Neuronal stem cell (in vitro differentiated cells): Measurements from ENCODE around the gene HIRIP3.
A peak's percentile ranks its signal among the peaks of the same experiment; 100 is the strongest.

Experiments used
- DNase-seq: peaks from one replicate; pipeline ENCODE4 v3.0.0-alpha.2; 2013; ENCODE audit warnings: low spot score
- H2AFZ ChIP-seq: one replicate; pipeline ENCODE4 v1.6.1; 2013; ENCODE audit warnings: mild to moderate bottlenecking, low read length, inconsistent platforms
- H2AK5ac ChIP-seq: 2 replicates; pipeline ENCODE4 v1.6.1; 2013; ENCODE audit warnings: low read depth, mild to moderate bottlenecking, inconsistent platforms, low read length, moderate library complexity, mixed read lengths
- H2BK120ac ChIP-seq: 2 replicates; pipeline ENCODE4 v1.6.1; 2013; ENCODE audit warnings: low read depth, mild to moderate bottlenecking, inconsistent platforms, low read length, moderate library complexity, mixed read lengths
- H2BK12ac ChIP-seq: one replicate; pipeline ENCODE4 v1.6.1; 2013; ENCODE audit warnings: low read length, inconsistent platforms
- H2BK15ac ChIP-seq: 2 replicates; pipeline ENCODE4 v1.6.1; 2013; ENCODE audit warnings: mild to moderate bottlenecking, low read length, inconsistent platforms, mixed read lengths
- H2BK5ac ChIP-seq: one replicate; pipeline ENCODE4 v1.6.1; 2013; ENCODE audit warnings: inconsistent platforms, mild to moderate bottlenecking, low read length, moderate library complexity
- H3K14ac ChIP-seq: one replicate; pipeline ENCODE4 v1.6.1; 2013; ENCODE audit warnings: low read length, inconsistent platforms
- H3K18ac ChIP-seq: 2 replicates; pipeline ENCODE4 v1.6.1; 2013; ENCODE audit warnings: low read length, inconsistent platforms
- H3K23ac ChIP-seq: 2 replicates; pipeline ENCODE4 v1.6.1; 2013; ENCODE audit warnings: low read depth, mild to moderate bottlenecking, mixed read lengths, low read length, inconsistent platforms; ENCODE audit not compliant: poor library complexity
- H3K27ac ChIP-seq: replicated peaks from 3 replicates; pipeline ENCODE4 v1.5.1; 2013; ENCODE audit warnings: low read length, inconsistent platforms
- H3K27me3 ChIP-seq, 3 experiments: 2 replicates each; pipeline ENCODE4 v1.6.1; 2013; ENCODE audit warnings: low read length in 3 of 3, mild to moderate bottlenecking in 2 of 3, inconsistent platforms in 1 of 3, low read depth in 1 of 3, mixed read lengths in 1 of 3, moderate library complexity in 1 of 3; ENCODE audit not compliant: control insufficient read depth in 3 of 3, insufficient read depth in 3 of 3
- H3K36me3 ChIP-seq, 2 donors: replicated peaks in 1 of 2; 2 replicates each; pipeline ENCODE4 v1.6.1; 2013; ENCODE audit warnings: low read length in 2 of 2; ENCODE audit not compliant: control insufficient read depth in 2 of 2, insufficient read depth in 2 of 2
- H3K4ac ChIP-seq: 2 replicates; pipeline ENCODE4 v1.6.1; 2013; ENCODE audit warnings: inconsistent platforms, mild to moderate bottlenecking, low read length, moderate library complexity
- H3K4me1 ChIP-seq, 2 donors: 1 replicate in 1 of 2; 2 replicates in 1 of 2; pipeline ENCODE4 v1.6.1; 2013; ENCODE audit warnings: low read length in 2 of 2, low read depth in 1 of 2; ENCODE audit not compliant: control insufficient read depth in 2 of 2, insufficient read depth in 1 of 2
- H3K4me2 ChIP-seq: one replicate; pipeline ENCODE4 v1.6.1; 2013; ENCODE audit warnings: mild to moderate bottlenecking, low read length, inconsistent platforms; ENCODE audit not compliant: insufficient read depth, poor library complexity, severe bottlenecking
- H3K4me3 ChIP-seq, 2 donors: 2 replicates each; pipeline ENCODE4 v1.5.1; 2013; ENCODE audit warnings: low read length in 2 of 2, mild to moderate bottlenecking in 2 of 2, inconsistent platforms in 1 of 2, moderate library complexity in 1 of 2
- H3K79me1 ChIP-seq: one replicate; pipeline ENCODE4 v1.6.1; 2013; ENCODE audit warnings: low read depth, mild to moderate bottlenecking, inconsistent platforms, low read length, moderate library complexity
- H3K9ac ChIP-seq: one replicate; pipeline ENCODE4 v1.6.1; 2013; ENCODE audit warnings: mild to moderate bottlenecking, low read depth, low read length, inconsistent platforms; ENCODE audit not compliant: poor library complexity
- H3K9me3 ChIP-seq, 2 donors: replicated peaks in 1 of 2; 2 replicates each; pipeline versions ENCODE3 to v1.6.1; 2013; ENCODE audit warnings: low read length in 2 of 2, mild to moderate bottlenecking in 2 of 2, inconsistent platforms in 1 of 2, low read depth in 1 of 2, mixed read lengths in 1 of 2, moderate library complexity in 1 of 2; ENCODE audit not compliant: control insufficient read depth in 2 of 2, insufficient read depth in 1 of 2
- H4K8ac ChIP-seq: one replicate; pipeline ENCODE4 v1.6.1; 2013; ENCODE audit warnings: low read depth, mild to moderate bottlenecking, inconsistent platforms, low read length, moderate library complexity
- H4K91ac ChIP-seq: one replicate; pipeline ENCODE4 v1.6.1; 2013; ENCODE audit warnings: low read length, low read depth, mild to moderate bottlenecking, inconsistent platforms; ENCODE audit not compliant: poor library complexity
- WGBS, 2 donors: extraction: QIAGEN DNeasy Blood & Tissue Kit; methylation state at CpG; one replicate each; pipeline ENCODE4 v1.1.7; 2013; ENCODE audit warnings: missing lambda C conversion rate in 2 of 2, mixed read lengths in 1 of 2; ENCODE audit not compliant: insufficient read length in 2 of 2, insufficient replicate concordance in 1 of 2; ENCODE audit errors: extremely low coverage in 2 of 2; 5-methylcytosine and 5-hydroxymethylcytosine counted together

The HIRIP3 gene

GRCh38 chr16:29963021-29963743, 32.2 kb downstream of the HIRIP3 start:
- peak overlapping the region; percentile 11 to 62 for H3K4me3 ChIP-seq
- H4K8ac ChIP-seq: no peak overlapping the region
- H2AFZ ChIP-seq: no peak overlapping the region
- peak overlapping the region; percentile 66 for H3K14ac ChIP-seq
- no peak for DNase-seq
- peaks cover 4 to 20% of the 10 kb centered on the region in 2 donors for H3K36me3 ChIP-seq
- H3K4me2 ChIP-seq: no peak overlapping the region
- H3K23ac ChIP-seq: no peak overlapping the region
- H3K79me1 ChIP-seq: no peaks in the 10 kb centered on the region
- no peak overlapping the region for H2BK5ac ChIP-seq
- no peak overlapping the region for H4K91ac ChIP-seq
- H3K9ac ChIP-seq: no peak overlapping the region
- H2BK15ac ChIP-seq: no peak overlapping the region
- no peak overlapping the region for H2BK120ac ChIP-seq
- WGBS, 2 donors: no CpG with 5 or more reads among the region's 14 CpGs
- peak overlapping the region; percentile 16 for H2BK12ac ChIP-seq
- no peaks in the 10 kb centered on the region for H3K27me3 ChIP-seq
- H3K4ac ChIP-seq: no peak overlapping the region
- no peak overlapping the region for H2AK5ac ChIP-seq
- peaks cover 0 to 4% of the 10 kb centered on the region in 2 donors for H3K9me3 ChIP-seq
- peaks cover 0 to 3% of the 10 kb centered on the region in 2 donors for H3K4me1 ChIP-seq
- no peak overlapping the region for H3K18ac ChIP-seq
- H3K27ac ChIP-seq: no peak overlapping the region

DNA sequence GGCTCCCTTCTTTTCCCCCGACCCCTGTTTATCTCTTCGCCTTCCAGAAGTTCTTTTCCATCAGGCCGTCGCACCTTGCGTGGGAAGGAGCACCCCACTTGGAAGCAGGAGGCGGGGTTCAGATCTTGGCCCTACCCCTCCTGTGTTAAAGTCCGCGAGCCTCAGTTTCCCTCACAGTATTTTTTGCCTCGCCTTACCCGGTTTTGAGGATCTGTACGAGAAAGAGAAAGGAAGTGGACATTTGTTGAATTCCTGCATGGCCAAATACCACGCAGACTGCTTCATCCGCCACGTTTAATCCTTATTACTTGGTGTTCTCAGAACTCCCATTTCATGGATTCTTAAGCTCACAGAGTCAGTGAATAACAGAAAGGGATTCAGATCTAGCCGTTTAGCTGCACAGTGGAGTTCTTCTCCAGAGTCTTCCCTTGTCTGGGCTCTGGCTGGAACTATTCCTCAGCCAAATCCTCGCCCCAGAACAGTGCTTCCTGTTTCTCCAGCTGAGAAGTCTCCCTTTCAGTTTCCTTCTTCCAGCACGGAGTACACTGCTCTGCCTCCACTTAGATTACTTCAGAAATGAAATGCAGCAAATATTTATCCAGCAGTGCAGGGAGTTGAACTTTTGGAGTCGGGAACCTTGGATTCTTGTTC, 32.9 kb downstream of the HIRIP3 start:
- H3K27me3 ChIP-seq: no peaks in the 10 kb centered on the region
- peaks cover 0 to 4% of the 10 kb centered on the region in 2 donors for H3K9me3 ChIP-seq
- peak overlapping the region; percentile 62 to 73 for H3K4me3 ChIP-seq
- H2AK5ac ChIP-seq: no peak overlapping the region
- H3K36me3 ChIP-seq: peaks cover 1 to 16% of the 10 kb centered on the region in 2 donors
- no peak overlapping the region for H2BK120ac ChIP-seq
- H3K4ac ChIP-seq: no peak overlapping the region
- H4K8ac ChIP-seq: no peak overlapping the region
- H2BK5ac ChIP-seq: no peak overlapping the region
- peaks cover 0 to 3% of the 10 kb centered on the region in 2 donors for H3K4me1 ChIP-seq
- H3K18ac ChIP-seq: peak overlapping the region; percentile 88
- no peak overlapping the region for H3K9ac ChIP-seq
- no peak overlapping the region for H2BK12ac ChIP-seq
- no peak for DNase-seq
- no peak overlapping the region for H2BK15ac ChIP-seq
- no peak overlapping the region for H3K27ac ChIP-seq
- peak overlapping the region; percentile 92 for H3K23ac ChIP-seq
- no peak overlapping the region for H3K14ac ChIP-seq
- peak overlapping the region; percentile 90 for H2AFZ ChIP-seq
- H4K91ac ChIP-seq: no peak overlapping the region
- no peaks in the 10 kb centered on the region for H3K79me1 ChIP-seq
- peak overlapping the region; percentile 66 for H3K4me2 ChIP-seq
- WGBS, 2 donors: no CpG with 5 or more reads among the region's 18 CpGs

GRCh38 chr16:29961479-29962343, 33.7 kb downstream of the HIRIP3 start, which contains the start of gene TMEM219:
TSS of gene TMEM219 (plus strand) at chr16:29962079. CDS start at chr16:29963144, 1,065 bp downstream.
- Histone ChIP-seq H2BK12ac (no peak within 1 kb of the TSS), H2AFZ (peak within 1 kb of the TSS; percentile 90), H3K14ac (no peak within 1 kb of the TSS), H3K4me1 (peaks cover 0 to 3% of the 10 kb centered on the region in 2 donors), H2BK15ac (no peak within 1 kb of the TSS), H3K27me3 (no peaks in the 10 kb centered on the region), H2BK120ac (no peak within 1 kb of the TSS), H2BK5ac (no peak within 1 kb of the TSS), H3K4ac (no peak within 1 kb of the TSS), H4K8ac (no peak within 1 kb of the TSS), H3K18ac (peak within 1 kb of the TSS; percentile 88), H4K91ac (no peak within 1 kb of the TSS), H3K4me3 (peak within 1 kb of the TSS; percentile 62 to 84), H3K23ac (peak within 1 kb of the TSS; percentile 92), H2AK5ac (no peak within 1 kb of the TSS), H3K9me3 (peaks cover 0 to 4% of the 10 kb centered on the region in 2 donors), H3K36me3 (peaks cover 1 to 12% of the 10 kb centered on the region in 2 donors), H3K79me1 (no peaks in the 10 kb centered on the region), H3K4me2 (peak within 1 kb of the TSS; percentile 66), H3K27ac (no peak within 1 kb of the TSS), H3K9ac (peak within 1 kb of the TSS; percentile 5)
- no CpG with 5 or more reads among the region's 75 CpGs for whole genome bisulfite sequencing, 2 donors
- peak; percentile 93 for DNase-seq
